Measurements from ENCODE around the gene CHRNA7. TPM values are rescaled to one million over a fixed set of nuclear protein-coding genes. Genes with fewer than 3 reads are reported as not detected.

The CHRNA7 gene
- total and polyA plus RNA-seq, 9 donors: 1.6 to 5.2 (median 3.3) TPM

DNA sequence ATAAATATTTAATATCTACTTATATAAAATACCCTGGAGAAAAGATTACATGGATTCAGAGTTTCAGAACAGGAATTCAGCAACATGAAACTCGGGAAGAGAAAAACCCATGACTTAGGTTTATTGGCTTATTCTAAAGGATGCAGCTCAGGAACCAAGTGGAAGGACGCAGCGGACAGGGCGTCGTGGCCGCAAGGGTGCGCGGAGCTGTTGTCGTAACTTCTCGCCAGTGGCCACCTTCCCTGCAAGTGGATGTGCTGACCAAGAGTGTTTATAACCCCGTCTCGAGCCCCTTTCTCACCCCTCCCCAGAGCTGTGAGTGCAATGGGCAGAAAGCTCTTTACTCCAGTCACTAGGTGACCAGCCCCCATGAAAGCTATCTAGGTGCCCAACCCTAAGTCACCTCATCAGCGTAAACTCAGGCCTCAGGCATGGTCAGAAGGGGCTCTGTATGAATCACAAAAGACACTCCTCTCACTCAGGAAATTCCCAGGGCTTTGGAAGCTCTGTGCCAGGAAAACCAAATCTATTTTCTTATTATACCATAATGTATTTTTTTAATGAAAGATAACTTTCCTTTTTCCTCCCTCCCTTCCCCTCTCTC, 77.3 kb downstream of the CHRNA7 start:
- Histone ChIP-seq H3K4me1 (ENCODE audit: insufficient read depth) (no peaks in the 10 kb centered on the region), H3K27me3 (no peaks in the 10 kb centered on the region), H3K9me3 (no peaks in the 10 kb centered on the region), H3K4me3 (no peak overlapping the region), H3K27ac (no peak overlapping the region), H3K36me3 (no peaks in the 10 kb centered on the region)
- WGBS, 3 donors: 93 to 96% (median 96%) methylated on average over 13 of the region's 13 CpGs
- intact Hi-C loops (cut with DNase I): no loop called here
- TF ChIP-seq EP300 (IDR thresholded peaks at IDR 0.05) (no peak), POLR2A (IDR thresholded peaks at IDR 0.05) (no peak)
- TF ChIP-seq, protein P1, sequence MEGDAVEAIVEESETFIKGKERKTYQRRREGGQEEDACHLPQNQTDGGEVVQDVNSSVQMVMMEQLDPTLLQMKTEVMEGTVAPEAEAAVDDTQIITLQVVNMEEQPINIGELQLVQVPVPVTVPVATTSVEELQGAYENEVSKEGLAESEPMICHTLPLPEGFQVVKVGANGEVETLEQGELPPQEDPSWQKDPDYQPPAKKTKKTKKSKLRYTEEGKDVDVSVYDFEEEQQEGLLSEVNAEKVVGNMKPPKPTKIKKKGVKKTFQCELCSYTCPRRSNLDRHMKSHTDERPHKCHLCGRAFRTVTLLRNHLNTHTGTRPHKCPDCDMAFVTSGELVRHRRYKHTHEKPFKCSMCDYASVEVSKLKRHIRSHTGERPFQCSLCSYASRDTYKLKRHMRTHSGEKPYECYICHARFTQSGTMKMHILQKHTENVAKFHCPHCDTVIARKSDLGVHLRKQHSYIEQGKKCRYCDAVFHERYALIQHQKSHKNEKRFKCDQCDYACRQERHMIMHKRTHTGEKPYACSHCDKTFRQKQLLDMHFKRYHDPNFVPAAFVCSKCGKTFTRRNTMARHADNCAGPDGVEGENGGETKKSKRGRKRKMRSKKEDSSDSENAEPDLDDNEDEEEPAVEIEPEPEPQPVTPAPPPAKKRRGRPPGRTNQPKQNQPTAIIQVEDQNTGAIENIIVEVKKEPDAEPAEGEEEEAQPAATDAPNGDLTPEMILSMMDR (IDR thresholded peaks at IDR 0.05): no peak
- DNase-seq: no peak

DNA sequence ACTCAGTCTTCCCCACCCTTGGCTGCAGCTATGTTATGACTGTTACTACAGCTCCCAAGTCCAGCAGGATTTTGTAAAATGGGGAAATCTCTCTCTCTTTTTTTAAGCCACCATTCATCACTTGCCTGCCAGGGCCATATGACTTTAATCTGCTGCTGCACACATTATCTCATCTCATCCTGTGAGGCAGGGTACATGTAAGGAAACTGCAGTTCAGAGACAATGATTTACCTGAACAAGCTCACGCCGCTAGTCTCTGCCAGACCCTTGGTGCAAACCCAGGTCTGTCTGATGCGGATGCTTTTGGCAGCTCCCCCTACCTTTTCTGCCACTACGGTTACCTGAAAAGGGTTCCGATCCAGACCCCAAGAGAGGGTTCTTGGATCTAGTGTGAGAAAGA, 78.3 kb downstream of the CHRNA7 start:
- no peak for DNase-seq
- TF ChIP-seq, protein P1 (IDR thresholded peaks at IDR 0.05): no peak
- no peak for TF ChIP-seq EP300 (IDR thresholded peaks at IDR 0.05)
- TF ChIP-seq POLR2A (IDR thresholded peaks at IDR 0.05): no peak
- Histone ChIP-seq H3K4me1 (ENCODE audit: insufficient read depth) (no peaks in the 10 kb centered on the region), H3K27ac (no peak overlapping the region), H3K9me3 (no peaks in the 10 kb centered on the region), H3K4me3 (no peak overlapping the region), H3K27me3 (no peaks in the 10 kb centered on the region), H3K36me3 (no peaks in the 10 kb centered on the region)
- intact Hi-C loops (cut with DNase I): no loop called here
- WGBS, 3 donors: 96 to 99% (median 96%) methylated on average over 5 of the region's 5 CpGs

- H3K4me1 ChIP-seq (ENCODE audit: insufficient read depth): no peaks in the 10 kb centered on the region
- DNase-seq: no peak
- no peak overlapping the region for H3K4me3 ChIP-seq
- H3K27ac ChIP-seq: no peak overlapping the region
- WGBS, 3 donors: 87 to 93% (median 90%) methylated on average over 8 of the region's 8 CpGs
- H3K36me3 ChIP-seq: no peaks in the 10 kb centered on the region
- no peaks in the 10 kb centered on the region for H3K27me3 ChIP-seq
- H3K9me3 ChIP-seq: no peaks in the 10 kb centered on the region
- TF ChIP-seq POLR2A (IDR thresholded peaks at IDR 0.05) (no peak), EP300 (IDR thresholded peaks at IDR 0.05) (no peak)
- TF ChIP-seq, protein P1 (IDR thresholded peaks at IDR 0.05): no peak
- intact Hi-C loops (cut with DNase I): no loop called here
These were observed 81.8 kb downstream of the CHRNA7 start for GRCh38 chr15:32112101-32112500.

DNA sequence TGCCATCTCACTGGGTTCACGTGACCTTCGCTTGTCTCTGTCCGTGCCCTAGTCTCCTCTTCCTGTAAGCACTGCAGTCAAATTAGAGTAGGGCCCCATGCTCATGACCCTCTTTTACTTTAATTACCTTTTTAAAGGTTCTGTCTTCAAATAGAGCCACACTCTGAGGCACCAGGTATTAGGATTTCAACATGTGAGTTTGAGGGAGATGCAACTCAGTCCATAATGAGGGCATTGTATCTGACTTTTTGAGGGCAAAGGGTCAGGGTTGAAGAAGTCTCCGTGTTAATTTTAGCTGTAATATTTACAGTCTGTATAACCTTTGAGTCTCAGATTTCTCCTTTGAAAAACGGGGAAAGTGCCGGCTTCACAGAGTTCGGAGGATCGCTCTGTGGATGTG, 82.9 kb downstream of the CHRNA7 start:
- no peaks in the 10 kb centered on the region for H3K4me1 ChIP-seq (ENCODE audit: insufficient read depth)
- no peaks in the 10 kb centered on the region for H3K27me3 ChIP-seq
- 66 to 67% (median 66%) methylated on average over 8 of the region's 8 CpGs for WGBS, 3 donors
- intact Hi-C loops (cut with DNase I): no loop called here
- no peak for DNase-seq
- TF ChIP-seq EP300 (IDR thresholded peaks at IDR 0.05) (no peak), POLR2A (IDR thresholded peaks at IDR 0.05) (no peak)
- TF ChIP-seq, protein P1 (IDR thresholded peaks at IDR 0.05): no peak
- no peak overlapping the region for H3K4me3 ChIP-seq
- no peaks in the 10 kb centered on the region for H3K36me3 ChIP-seq
- H3K9me3 ChIP-seq: no peaks in the 10 kb centered on the region
- H3K27ac ChIP-seq: no peak overlapping the region
